ENCODE measurements around the gene SSH2. TPM values are rescaled to one million over a fixed set of nuclear protein-coding genes. Genes with fewer than 3 reads are reported as not detected.

SSH2 gene
- total and polyA plus RNA-seq, 2 of the 13 experiments (the other 11 are each of a cell fraction or from before 2014, with no cell fraction given): 6.0 to 6.4 TPM

GRCh38 chr17:29883497-29883896 is 46.5 kb downstream of the SSH2 start (continued):
- TF ChIP-seq ZBTB49 (CRISPR knock-in tag; IDR thresholded peaks at IDR 0.05; ENCODE audit: borderline replicate concordance) (no peak), ZNF770 (CRISPR knock-in tag; IDR thresholded peaks at IDR 0.05) (no peak), ZNF724P (CRISPR knock-in tag; IDR thresholded peaks at IDR 0.05; ENCODE audit: borderline replicate concordance) (no peak), KAT7 (CRISPR knock-in tag; IDR thresholded peaks at IDR 0.05; ENCODE audit: borderline replicate concordance) (no peak)

GRCh38 chr17:29881256-29881655 is 48.8 kb downstream of the SSH2 start:
- Histone ChIP-seq H3K27ac (ENCODE audit: extremely low read length, insufficient read depth, low read length) (no peak overlapping the region), H3K4me1 (ENCODE audit: insufficient read depth, low read length) (no peaks in the 10 kb centered on the region), H2AFZ (ENCODE audit: low read length) (no peak overlapping the region), H3K36me3 (replicated peaks in 1 of 2; ENCODE audit: control insufficient read depth in 1 of 2, insufficient read depth in 2 of 2, low read length in 2 of 2) (no peaks in the 10 kb centered on the region), H4K20me1 (ENCODE audit: insufficient read depth, low read length) (no peaks in the 10 kb centered on the region), H3K4me2 (ENCODE audit: low read depth, low read length) (no peak overlapping the region), H3K27me3 (ENCODE audit: control insufficient read depth in 1 of 2, insufficient read depth in 2 of 2, low read length in 2 of 2) (no peaks in the 10 kb centered on the region), H3K9me3 (ENCODE audit: low read length) (no peaks in the 10 kb centered on the region), H3K4me3 (replicated peaks in 1 of 3; ENCODE audit: insufficient read depth in 1 of 3, low read depth in 2 of 3, low read length in 3 of 3) (no peak overlapping the region), H3K9ac (ENCODE audit: insufficient read depth, low read depth, low read length) (no peak overlapping the region), H3K79me2 (ENCODE audit: insufficient read depth, low read length) (no peaks in the 10 kb centered on the region)
- DNase-seq (ENCODE audit: low spot score) (no peak), ATAC-seq (no peak), FAIRE-seq (no peak)
- BruUV-seq (replicated peaks): no TSS peak
- WGBS (ENCODE audit: low lambda C conversion rate): 97% methylated on average over 3 of the region's 3 CpGs
- CTCF ChIA-PET (ENCODE audit: low intra/inter-chr PET ratio, low total read pairs): no interaction called here
- POLR2A ChIA-PET: no interaction called here
- intact Hi-C loops (cut with micrococcal nuclease; ENCODE audit: unreplicated experiment): no loop called here
- in situ Hi-C loops (cut with HindIII; ENCODE audit: extremely low pct_ligation_motif_present, low pct_unique_long_range_greater_than_20kb): no loop called here
- TF ChIP-seq ZSCAN30 (CRISPR knock-in tag; IDR thresholded peaks at IDR 0.05) (no peak), SRF (IDR thresholded peaks at IDR 0.05; ENCODE audit: low read depth, low read length) (no peak), HOXA3 (CRISPR knock-in tag; IDR thresholded peaks at IDR 0.05) (no peak), GTF2F1 (IDR thresholded peaks at IDR 0.05; ENCODE audit: low read length) (no peak), ZNF331 (CRISPR knock-in tag; IDR thresholded peaks at IDR 0.05) (no peak), ZNF577 (CRISPR knock-in tag; IDR thresholded peaks at IDR 0.05; ENCODE audit: borderline replicate concordance, low read depth) (no peak), E2F1 (CRISPR knock-in tag; IDR thresholded peaks at IDR 0.05) (no peak), TERF1 (CRISPR knock-in tag; IDR thresholded peaks at IDR 0.05) (no peak), NR1H2 (CRISPR knock-in tag; IDR thresholded peaks at IDR 0.05; ENCODE audit: borderline replicate concordance, low read depth) (no peak), CC2D1A (CRISPR knock-in tag; IDR thresholded peaks at IDR 0.05) (no peak), USF2 (IDR thresholded peaks at IDR 0.05; ENCODE audit: low read depth, low read length) (no peak), USF2 (CRISPR knock-in tag; IDR thresholded peaks at IDR 0.05; ENCODE audit: borderline replicate concordance) (no peak)

Data from HepG2 (cell line).